Spinal cord (tissue), 10 donors: ENCODE measurements around the gene FUT6. TPM values are rescaled to one million over a fixed set of nuclear protein-coding genes. Genes with fewer than 3 reads are reported as not detected.
A peak's percentile ranks its signal among the peaks of the same experiment; 100 is the strongest.
"Not testable (repeated sequence)": the region's sequence is repeated elsewhere in the genome, so short reads cannot be mapped to it uniquely, and the experiment has no call there.

ENCODE experiments used
- DNase-seq, 6 donors: peaks; one replicate each; pipeline versions ENCODE4 v3.0.0 to v3.0.0-alpha.2; 2013 to 2015; ENCODE audit warnings: low spot score in 6 of 6, low read depth in 4 of 6
- H3K27ac ChIP-seq: one replicate; pipeline ENCODE4 v1.5.1; 2013; ENCODE audit warnings: low read depth, low read length, control low read depth
- H3K27me3 ChIP-seq: one replicate; pipeline ENCODE4 v1.6.1; 2013; ENCODE audit warnings: low read length; ENCODE audit not compliant: control insufficient read depth, insufficient read depth
- H3K36me3 ChIP-seq: one replicate; pipeline ENCODE4 v1.6.1; 2013; ENCODE audit warnings: low read length; ENCODE audit not compliant: control insufficient read depth, insufficient read depth
- H3K4me1 ChIP-seq: one replicate; pipeline ENCODE4 v1.6.1; 2013; ENCODE audit warnings: low read length; ENCODE audit not compliant: control insufficient read depth, insufficient read depth
- H3K4me3 ChIP-seq: one replicate; pipeline ENCODE4 v1.5.1; 2013; ENCODE audit warnings: low read depth, low read length, control low read depth
- H3K9me3 ChIP-seq: one replicate; pipeline ENCODE4 v1.6.1; 2013; ENCODE audit warnings: low read length; ENCODE audit not compliant: control insufficient read depth, insufficient read depth
- WGBS: methylation state at CpG from one replicate; pipeline ENCODE4 v1.1.5; 2013; ENCODE audit warnings: missing lambda C conversion rate; ENCODE audit not compliant: insufficient coverage; 5-methylcytosine and 5-hydroxymethylcytosine counted together
- long read RNA-seq, 4 donors: transcript quantifications; one replicate each; lab custom pipeline, GENCODE V29; 2026
- polyA plus RNA-seq, 2 donors: library from polyadenylated mRNA; unstranded; fragments of 120-200 nt; gene quantifications; one replicate each; pipeline ENCODE4 v1.2.1, GENCODE V29; 2013; ENCODE audit not compliant: insufficient read length in 2 of 2
- total RNA-seq, 2 donors: library from RNA; depleted of rRNA in 1 of 2; stranded (reverse); fragments of 120-200 nt in 1 of 2; fragments of >200 nt in 1 of 2; gene quantifications; one replicate each; pipeline versions ENCODE4 v1.2.3 to v1.2.4, GENCODE V29; 2013 to 2014
- donor health status: healthy.

FUT6 gene
- not detected for total RNA-seq
- polyA plus RNA-seq: under 1 TPM in 1 of 2 donors, not detected in 1; 0.21 TPM
- long read RNA-seq, donor 1: 0 reads
- long read RNA-seq, donor 2, partial matches to known transcripts: 0 of 1 reads
- long read RNA-seq, donor 2, other reads (novel, unspliced or antisense): 0 of 1 reads
- long read RNA-seq, donor 3, partial matches to known transcripts: 0 of 1 reads
- long read RNA-seq, donor 3, other reads (novel, unspliced or antisense): 0 of 1 reads
- long read RNA-seq, donor 4: 0 reads

DNA sequence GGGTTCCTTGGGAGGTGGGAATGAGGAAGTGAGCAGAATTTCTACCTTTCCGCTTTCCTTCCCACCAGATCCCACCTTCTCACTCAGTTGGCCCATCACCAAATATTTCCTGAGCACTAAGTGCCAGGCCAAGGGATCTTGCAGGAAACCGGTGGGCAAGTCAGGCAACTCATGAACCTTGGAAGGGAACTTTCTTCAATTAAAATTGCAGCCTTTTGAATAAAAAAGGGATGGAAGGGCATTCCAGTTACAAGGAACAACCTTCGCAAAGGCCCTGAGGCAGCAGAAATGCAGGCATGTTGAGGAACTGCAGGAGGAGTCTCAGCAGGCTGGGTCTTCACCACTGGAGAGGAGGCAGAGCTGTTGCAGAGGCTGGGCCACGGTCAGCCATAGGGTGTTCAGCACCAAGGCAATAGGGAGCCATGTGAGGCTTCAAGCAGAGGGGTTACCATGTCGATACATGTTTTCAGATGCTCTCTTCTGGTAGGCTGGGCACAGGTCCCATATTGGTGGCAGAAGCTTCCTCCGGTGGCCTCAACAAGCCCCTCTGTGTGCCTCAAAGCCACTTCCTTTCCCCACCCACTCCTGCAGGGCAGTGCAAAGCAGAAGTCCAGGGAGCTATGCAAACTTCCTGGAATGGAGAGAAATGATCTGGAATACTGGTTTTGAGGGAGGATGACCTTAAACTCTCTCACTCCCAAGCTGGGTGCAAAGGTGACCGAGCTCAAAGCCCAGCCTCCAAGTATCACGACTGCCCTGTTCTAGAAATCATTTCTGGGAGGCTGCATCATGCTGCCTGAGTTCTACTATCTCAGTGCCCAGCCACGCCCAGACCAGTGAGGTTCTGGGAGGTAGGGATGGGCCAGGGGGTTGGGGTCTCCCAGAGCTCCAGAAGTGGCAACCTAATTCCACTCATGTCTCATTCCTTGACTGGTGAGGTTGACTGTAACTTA lies at the start of gene FUT6:
TSS of gene FUT6 (minus strand) at position 638 of the 953 bp plus-strand sequence. CDS start 7,135 bp downstream, outside the sequence.
- no peaks in the 10 kb centered on the region for H3K36me3 ChIP-seq
- WGBS: 97% methylated on average over 4 of the region's 9 CpGs
- no peak for DNase-seq
- H3K4me1 ChIP-seq: no peaks in the 10 kb centered on the region
- no peak within 1 kb of the TSS for H3K4me3 ChIP-seq
- H3K27ac ChIP-seq: no peak within 1 kb of the TSS
- H3K27me3 ChIP-seq: no peaks in the 10 kb centered on the region
- no peaks in the 10 kb centered on the region for H3K9me3 ChIP-seq

- H3K27ac ChIP-seq, H3K36me3 ChIP-seq, DNase-seq, H3K9me3 ChIP-seq, H3K27me3 ChIP-seq, H3K4me1 ChIP-seq, H3K4me3 ChIP-seq: not testable (repeated sequence)
- 69% methylated on average over 4 of the region's 11 CpGs for WGBS
These were observed 44.7 kb upstream of the FUT6 start for GRCh38 chr19:5884065-5884811.

DNA sequence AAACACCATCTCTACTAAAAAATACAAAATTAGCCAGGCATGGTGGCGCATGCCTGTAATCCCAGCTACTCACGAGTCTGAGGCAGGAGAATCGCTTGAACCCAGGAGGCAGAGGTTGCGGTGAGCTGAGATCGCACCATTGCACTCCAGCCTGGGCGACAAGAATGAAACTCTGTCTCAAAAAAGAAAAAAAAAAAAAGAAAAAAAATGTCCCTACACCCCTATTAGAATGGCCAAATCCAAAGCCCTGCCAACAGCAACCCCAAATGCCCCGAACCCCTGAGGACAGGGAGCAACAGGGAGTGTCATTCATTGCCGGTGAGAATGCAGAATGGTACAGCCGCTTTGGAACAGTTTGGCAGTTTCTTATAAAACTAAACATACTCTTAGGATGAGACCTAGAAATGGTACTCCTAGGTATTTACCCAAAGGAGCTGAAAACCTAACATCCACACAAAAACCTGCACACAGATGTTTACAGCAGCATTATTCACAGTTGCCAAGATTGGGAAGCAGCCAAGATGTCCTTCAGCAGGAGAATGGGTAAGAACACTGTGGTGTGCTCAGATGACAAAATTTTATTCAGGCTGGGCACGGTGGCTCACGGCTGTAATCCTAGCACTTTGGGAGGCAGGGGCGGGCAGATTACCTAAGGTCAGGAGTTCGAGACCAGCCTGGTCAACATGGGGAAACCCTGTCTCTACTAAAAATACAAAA lies 43.8 kb upstream of the FUT6 start:
- DNase-seq: peak in 1 of 6 donors; percentile 35
- H3K4me1 ChIP-seq, H3K27ac ChIP-seq, H3K27me3 ChIP-seq, H3K36me3 ChIP-seq, H3K9me3 ChIP-seq, H3K4me3 ChIP-seq: not testable (repeated sequence)
- 52% methylated on average over 3 of the region's 13 CpGs for WGBS

- Histone ChIP-seq H3K27me3 (peaks cover 2% of the 10 kb centered on the region), H3K4me3 (no peak overlapping the region), H3K9me3 (no peaks in the 10 kb centered on the region), H3K4me1 (peaks cover 8% of the 10 kb centered on the region), H3K36me3 (no peaks in the 10 kb centered on the region), H3K27ac (no peak overlapping the region)
- no peak for DNase-seq
- 81% methylated on average over 3 of the region's 9 CpGs for WGBS
These were observed 43.0 kb upstream of the FUT6 start for GRCh38 chr19:5882421-5882968.

GRCh38 chr19:5881543-5882299 lies 42.2 kb upstream of the FUT6 start:
- H3K9me3 ChIP-seq: no peaks in the 10 kb centered on the region
- peaks cover 2% of the 10 kb centered on the region for H3K27me3 ChIP-seq
- peaks cover 8% of the 10 kb centered on the region for H3K4me1 ChIP-seq
- no peak overlapping the region for H3K4me3 ChIP-seq
- WGBS: 56% methylated on average over 11 of the region's 19 CpGs
- no peaks in the 10 kb centered on the region for H3K36me3 ChIP-seq
- no peak overlapping the region for H3K27ac ChIP-seq
- no peak for DNase-seq

DNA sequence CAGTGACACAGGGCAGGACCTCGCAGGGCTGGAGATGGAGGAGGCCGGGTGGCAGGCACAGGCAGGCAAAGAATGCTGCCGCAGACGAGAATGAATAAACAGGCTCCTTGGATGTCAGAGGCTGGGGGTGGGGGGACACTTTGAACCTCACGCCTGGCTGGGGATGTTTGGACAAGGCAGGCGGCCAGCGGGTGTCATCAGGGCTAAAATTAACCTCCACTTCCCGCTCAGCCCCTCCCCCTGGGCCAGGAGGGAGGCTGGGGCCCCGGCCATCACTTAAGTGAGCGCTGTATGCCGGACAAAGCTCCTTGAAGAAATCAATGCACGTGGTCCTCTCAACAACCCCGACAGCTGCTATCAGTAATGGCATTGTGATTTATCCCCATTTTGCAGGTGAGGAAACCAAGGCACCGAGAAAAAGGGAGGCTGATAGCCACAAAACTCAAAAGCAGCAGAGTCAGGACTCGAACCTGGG lies 41.1 kb upstream of the FUT6 start:
- Histone ChIP-seq H3K4me3 (no peak overlapping the region), H3K27me3 (peaks cover 2% of the 10 kb centered on the region), H3K36me3 (no peaks in the 10 kb centered on the region), H3K4me1 (peaks cover 8% of the 10 kb centered on the region), H3K9me3 (no peaks in the 10 kb centered on the region), H3K27ac (no peak overlapping the region)
- DNase-seq: peak in 1 of 6 donors; percentile 36
- WGBS: 11% methylated on average over 11 of the region's 15 CpGs

- no peaks in the 10 kb centered on the region for H3K9me3 ChIP-seq
- H3K27ac ChIP-seq: no peak overlapping the region
- H3K4me3 ChIP-seq: no peak overlapping the region
- H3K4me1 ChIP-seq: peaks cover 8% of the 10 kb centered on the region
- WGBS: 86% methylated on average over 1 of the region's 6 CpGs
- no peak for DNase-seq
- H3K27me3 ChIP-seq: peaks cover 2% of the 10 kb centered on the region
- no peaks in the 10 kb centered on the region for H3K36me3 ChIP-seq
These were observed 40.7 kb upstream of the FUT6 start for GRCh38 chr19:5880196-5880595.

DNA sequence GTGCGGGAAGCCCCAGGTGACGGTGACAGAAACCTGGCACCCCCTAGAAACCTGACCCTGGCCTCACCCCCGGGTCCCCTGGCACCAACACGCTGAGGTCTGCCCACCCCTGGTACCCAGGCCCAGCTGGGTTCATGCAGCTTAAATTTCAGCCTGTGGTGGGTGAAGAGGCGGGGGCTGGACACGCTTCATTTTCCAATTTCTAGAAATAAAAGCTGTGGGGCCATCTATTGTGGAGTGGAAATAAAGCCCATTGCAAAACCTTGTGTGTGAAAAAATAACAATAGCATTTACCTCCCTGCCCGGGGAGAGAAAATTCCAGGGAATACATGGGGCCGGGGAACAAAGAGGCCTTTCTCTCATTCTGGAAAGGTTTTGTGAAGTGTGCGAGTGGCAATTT lies 38.4 kb upstream of the FUT6 start:
- Histone ChIP-seq H3K4me3 (no peak overlapping the region), H3K4me1 (peaks cover 8% of the 10 kb centered on the region), H3K36me3 (no peaks in the 10 kb centered on the region), H3K9me3 (no peaks in the 10 kb centered on the region), H3K27ac (no peak overlapping the region), H3K27me3 (peaks cover 2% of the 10 kb centered on the region)
- 28% methylated on average over 3 of the region's 9 CpGs for WGBS
- DNase-seq: peak in 1 of 6 donors; percentile 9
